ENCODE results near the gene C19orf33. TPM values are rescaled to one million over a fixed set of nuclear protein-coding genes. Genes with fewer than 3 reads are reported as not detected.

The C19orf33 gene
- total and polyA plus RNA-seq, 9 of the 15 experiments (the other 6 are each of a cell fraction or from before 2014, with no cell fraction given): 3.2 TPM; not detected in 8

- TF ChIP-seq FOXM1 (IDR thresholded peaks at IDR 0.05; ENCODE audit: low read depth) (peak; percentile 64; the same call in 1 of the 2 replicates), FOXM1 (CRISPR knock-in tag; IDR thresholded peaks at IDR 0.05; ENCODE audit: low read depth) (0 out of 2 replicates have a peak, but pooled peaks have one; percentile 31), YY1 (IDR thresholded peaks at IDR 0.05; ENCODE audit: borderline replicate concordance in 1 of 3, control insufficient read depth in 1 of 3, extremely low read depth in 1 of 3, insufficient read depth in 3 of 3, insufficient read length in 1 of 3, insufficient replicate concordance in 2 of 3, low read depth in 1 of 3, low read length in 2 of 3) (peak in 2 of 3 experiments; percentile 32 to 43), GTF3C2 (IDR thresholded peaks at IDR 0.05; ENCODE audit: borderline replicate concordance, extremely low read depth, insufficient read length) (peak; percentile 60), FIP1L1 (IDR thresholded peaks at IDR 0.05; ENCODE audit: low read depth, low read length, poor library complexity, severe bottlenecking) (no peak), SMAD4 (CRISPR knock-in tag; conservative IDR thresholded peaks at IDR 0.05) (peak; percentile 65), HOXB6 (CRISPR knock-in tag; IDR thresholded peaks at IDR 0.05; ENCODE audit: borderline replicate concordance) (no peak), HDAC6 (IDR thresholded peaks at IDR 0.05; ENCODE audit: low read depth, low read length) (no peak), DDX20 (tag; IDR thresholded peaks at IDR 0.05; ENCODE audit: low read depth) (no peak), CCNT2 (IDR thresholded peaks at IDR 0.05; ENCODE audit: borderline replicate concordance, extremely low read depth, insufficient read length, low read depth, low read length) (peak; percentile 80), TEAD4 (IDR thresholded peaks at IDR 0.05; ENCODE audit: low read length) (0 out of 2 replicates have a peak, but pooled peaks have one; percentile 10), TEAD4 (CRISPR knock-in tag; IDR thresholded peaks at IDR 0.05; ENCODE audit: borderline replicate concordance) (no peak), SPI1 (IDR thresholded peaks at IDR 0.05; ENCODE audit: borderline replicate concordance, low read depth, low read length) (no peak), ZFX (CRISPR knock-in tag; IDR thresholded peaks at IDR 0.05) (peak; percentile 50), KDM1A (IDR thresholded peaks at IDR 0.05) (no peak; a peak in 1 of 4 replicates), NR2C1 (IDR thresholded peaks at IDR 0.05) (peak; percentile 96), NR2C1 (tag; IDR thresholded peaks at IDR 0.05) (peak; percentile 96), ADNP (tag; IDR thresholded peaks at IDR 0.05) (peak; percentile 94; the same call in 1 of the 2 replicates), SMAD2 (IDR thresholded peaks at IDR 0.05; ENCODE audit: low read depth, low read length) (no peak), ZNF311 (CRISPR knock-in tag; IDR thresholded peaks at IDR 0.05) (no peak), CREM (IDR thresholded peaks at IDR 0.05; ENCODE audit: low read depth) (peak; percentile 85), SIX5 (IDR thresholded peaks at IDR 0.05; ENCODE audit: borderline replicate concordance in 1 of 2, insufficient read depth in 1 of 2, low read depth in 1 of 2, low read length in 2 of 2) (no peak)
- TF ChIP-seq, protein P1, sequence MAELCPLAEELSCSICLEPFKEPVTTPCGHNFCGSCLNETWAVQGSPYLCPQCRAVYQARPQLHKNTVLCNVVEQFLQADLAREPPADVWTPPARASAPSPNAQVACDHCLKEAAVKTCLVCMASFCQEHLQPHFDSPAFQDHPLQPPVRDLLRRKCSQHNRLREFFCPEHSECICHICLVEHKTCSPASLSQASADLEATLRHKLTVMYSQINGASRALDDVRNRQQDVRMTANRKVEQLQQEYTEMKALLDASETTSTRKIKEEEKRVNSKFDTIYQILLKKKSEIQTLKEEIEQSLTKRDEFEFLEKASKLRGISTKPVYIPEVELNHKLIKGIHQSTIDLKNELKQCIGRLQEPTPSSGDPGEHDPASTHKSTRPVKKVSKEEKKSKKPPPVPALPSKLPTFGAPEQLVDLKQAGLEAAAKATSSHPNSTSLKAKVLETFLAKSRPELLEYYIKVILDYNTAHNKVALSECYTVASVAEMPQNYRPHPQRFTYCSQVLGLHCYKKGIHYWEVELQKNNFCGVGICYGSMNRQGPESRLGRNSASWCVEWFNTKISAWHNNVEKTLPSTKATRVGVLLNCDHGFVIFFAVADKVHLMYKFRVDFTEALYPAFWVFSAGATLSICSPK (IDR thresholded peaks at IDR 0.05; ENCODE audit: borderline replicate concordance): no peak
Observed at GRCh38 chr19:38315657-38316476, 11.8 kb downstream of the C19orf33 start, which contains the start of gene YIF1B (continued).

Data from K562 (cell line).